Measurements from ENCODE around the gene ARHGEF38.
"Not testable (repeated sequence)": the region's sequence is repeated elsewhere in the genome, so short reads cannot be mapped to it uniquely, and the experiment has no call there.

GRCh38 chr4:105729895-105730294 is 177.5 kb downstream of the ARHGEF38 start:
- TF ChIP-seq CTCF (IDR thresholded peaks at IDR 0.05; ENCODE audit: insufficient read depth, low read depth, low read length); EZH2 (IDR thresholded peaks at IDR 0.05; ENCODE audit: insufficient read depth, low read length): not testable (repeated sequence)

Data from astrocyte (in vitro differentiated cells and primary cell).